ENCODE results near the gene MRPL40. TPM values are rescaled to one million over a fixed set of nuclear protein-coding genes. Genes with fewer than 3 reads are reported as not detected.

The MRPL40 gene
- total and polyA plus RNA-seq, 9 donors, result 25.6 to 40.2 (median 28.6) TPM

DNA sequence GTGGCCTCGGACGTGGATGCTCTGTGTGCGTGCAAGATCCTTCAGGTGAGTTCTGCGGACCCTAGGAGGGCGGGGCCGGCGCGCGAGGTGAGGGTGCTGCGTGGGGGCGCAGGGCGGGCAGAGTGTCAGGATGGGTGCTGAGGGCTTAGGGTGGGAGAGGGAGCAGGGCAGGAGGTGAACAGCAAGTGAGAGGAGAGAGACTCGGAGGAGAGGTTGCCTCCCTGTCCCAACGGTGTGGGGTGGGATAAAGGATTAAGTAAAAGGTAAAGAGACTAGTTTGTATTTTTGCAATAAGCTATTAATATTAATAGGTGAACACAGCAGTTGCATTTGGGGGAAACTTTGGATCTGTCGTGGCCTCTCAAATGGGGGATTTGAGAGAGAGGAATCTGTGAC is 47.8 kb downstream of the MRPL40 start:
- Histone ChIP-seq H3K4me1 (ENCODE audit: control insufficient read depth, insufficient read depth, low read length) (peaks cover 12% of the 10 kb centered on the region), H3K27ac (ENCODE audit: low read length) (no peak overlapping the region), H3K27me3 (ENCODE audit: control insufficient read depth, insufficient read depth, low read length) (no peaks in the 10 kb centered on the region), H3K4me3 (ENCODE audit: low read length) (peak overlapping the region; percentile 75), H3K36me3 (ENCODE audit: control insufficient read depth, insufficient read depth, low read length) (peaks cover 18% of the 10 kb centered on the region), H3K9me3 (replicated peaks; ENCODE audit: control insufficient read depth, low read depth, low read length) (no peaks in the 10 kb centered on the region)
- no peak for DNase-seq
- 0% methylated on average over 12 of the region's 15 CpGs for WGBS (ENCODE audit: insufficient coverage)

DNA sequence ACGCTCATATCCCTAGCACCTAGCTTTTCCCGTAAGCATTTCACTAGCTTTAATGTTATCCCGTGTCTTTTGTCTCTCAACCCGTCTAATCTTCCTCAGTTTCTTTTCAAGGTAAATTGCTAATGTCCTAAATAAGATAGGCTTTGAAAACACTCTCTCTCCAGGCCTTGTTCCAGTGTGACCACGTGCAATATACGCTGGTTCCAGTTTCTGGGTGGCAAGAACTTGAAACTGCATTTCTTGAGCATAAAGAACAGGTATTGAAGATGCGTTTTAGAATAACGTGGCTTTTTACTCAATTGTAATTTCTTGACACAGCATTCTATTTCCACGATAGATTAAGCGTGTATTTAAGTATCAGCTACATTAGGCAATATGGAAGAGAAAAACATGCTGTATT is 48.4 kb downstream of the MRPL40 start:
- no CpG with 5 or more reads among the region's 10 CpGs for WGBS (ENCODE audit: insufficient coverage)
- no peaks in the 10 kb centered on the region for H3K27me3 ChIP-seq (ENCODE audit: control insufficient read depth, insufficient read depth, low read length)
- no peak overlapping the region for H3K27ac ChIP-seq (ENCODE audit: low read length)
- DNase-seq, result no peak
- no peaks in the 10 kb centered on the region for H3K9me3 ChIP-seq (replicated peaks; ENCODE audit: control insufficient read depth, low read depth, low read length)
- H3K36me3 ChIP-seq (ENCODE audit: control insufficient read depth, insufficient read depth, low read length), result peaks cover 17% of the 10 kb centered on the region
- peaks cover 12% of the 10 kb centered on the region for H3K4me1 ChIP-seq (ENCODE audit: control insufficient read depth, insufficient read depth, low read length)
- H3K4me3 ChIP-seq (ENCODE audit: low read length), result no peak overlapping the region

DNA sequence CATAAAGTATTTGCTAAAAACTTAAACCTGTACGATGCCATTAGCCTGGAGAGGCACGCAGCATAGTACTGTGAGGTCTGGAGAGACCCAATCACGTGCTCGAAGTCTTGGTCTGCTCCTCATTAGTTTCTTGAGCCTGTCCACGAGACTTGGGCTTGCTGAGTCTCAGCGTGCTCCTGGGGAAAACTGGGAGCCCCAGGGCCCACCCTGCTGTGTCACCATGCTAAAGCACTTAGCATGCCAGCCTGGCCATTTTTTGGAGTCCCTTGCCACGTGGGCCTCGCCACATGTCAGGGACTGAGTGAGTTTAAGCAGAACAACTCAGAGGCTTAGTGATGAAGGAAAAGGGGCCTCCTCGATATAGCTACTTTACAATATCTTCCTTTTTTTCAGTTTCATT is 50.0 kb downstream of the MRPL40 start:
- 91% methylated on average over 6 of the region's 9 CpGs for WGBS (ENCODE audit: insufficient coverage)
- Histone ChIP-seq H3K9me3 (replicated peaks; ENCODE audit: control insufficient read depth, low read depth, low read length) (no peaks in the 10 kb centered on the region), H3K27ac (ENCODE audit: low read length) (no peak overlapping the region), H3K4me1 (ENCODE audit: control insufficient read depth, insufficient read depth, low read length) (peaks cover 12% of the 10 kb centered on the region), H3K36me3 (ENCODE audit: control insufficient read depth, insufficient read depth, low read length) (peaks cover 12% of the 10 kb centered on the region), H3K4me3 (ENCODE audit: low read length) (no peak overlapping the region), H3K27me3 (ENCODE audit: control insufficient read depth, insufficient read depth, low read length) (no peaks in the 10 kb centered on the region)
- no peak for DNase-seq

DNA sequence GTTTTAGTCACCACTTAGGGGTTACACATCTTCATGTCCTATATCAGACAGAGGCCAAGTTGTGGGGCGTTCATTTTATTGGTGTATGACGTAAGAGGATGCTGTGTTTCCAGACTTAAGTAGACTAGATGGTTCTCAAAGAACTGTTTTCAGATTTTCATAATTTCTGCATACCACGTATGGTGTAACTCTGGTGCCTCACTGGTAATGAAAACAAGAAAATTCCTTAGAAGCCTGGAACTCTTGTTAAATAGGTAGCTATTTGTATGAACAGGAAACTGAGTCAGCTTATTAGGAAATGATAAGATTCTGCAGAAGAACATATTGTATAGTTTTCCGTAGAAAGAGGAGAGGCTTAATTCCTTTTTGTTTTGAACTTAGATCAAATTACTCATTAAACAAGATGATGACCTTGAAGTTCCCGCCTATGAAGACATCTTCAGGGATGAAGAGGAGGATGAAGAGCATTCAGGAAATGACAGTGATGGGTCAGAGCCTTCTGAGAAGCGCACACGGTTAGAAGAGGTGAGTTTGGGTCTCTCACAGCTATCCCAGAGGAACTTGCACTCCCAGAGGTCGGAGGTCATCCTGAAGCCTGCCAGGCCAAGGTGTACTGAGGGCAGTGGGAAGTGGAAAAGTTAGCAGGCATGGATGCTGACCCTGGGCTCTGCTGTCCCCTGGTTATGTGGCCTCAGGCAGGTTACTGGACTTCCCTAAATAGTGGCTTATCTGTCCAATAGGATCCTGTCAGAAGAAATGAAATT is 51.3 kb downstream of the MRPL40 start:
- H3K4me3 ChIP-seq (ENCODE audit: low read length), result no peak overlapping the region
- H3K9me3 ChIP-seq (replicated peaks; ENCODE audit: control insufficient read depth, low read depth, low read length), result no peaks in the 10 kb centered on the region
- 100% methylated on average over 1 of the region's 8 CpGs for WGBS (ENCODE audit: insufficient coverage)
- peaks cover 18% of the 10 kb centered on the region for H3K36me3 ChIP-seq (ENCODE audit: control insufficient read depth, insufficient read depth, low read length)
- DNase-seq, result no peak
- H3K27ac ChIP-seq (ENCODE audit: low read length), result no peak overlapping the region
- H3K4me1 ChIP-seq (ENCODE audit: control insufficient read depth, insufficient read depth, low read length), result peaks cover 7% of the 10 kb centered on the region
- H3K27me3 ChIP-seq (ENCODE audit: control insufficient read depth, insufficient read depth, low read length), result no peaks in the 10 kb centered on the region

Other genes starting within 250 kb of the MRPL40 start
- gene CLTCL1, start 140.8 kb upstream of the MRPL40 start, total RNA-seq, result 22.2 TPM
- 10 to 100 TPM; 11.9 to 23.4 (median 18.1) TPM for gene CLTCL1, start 140.8 kb upstream of the MRPL40 start, polyA plus RNA-seq (ENCODE audit: insufficient read depth in 1 of 8, insufficient read length in 8 of 8, low replicate concordance in 1 of 8)
- 9.6 TPM for gene HIRA, start 812 bp upstream of the MRPL40 start, total RNA-seq
- 10 to 100 TPM; 16.6 to 23.4 (median 19.4) TPM for gene HIRA, start 812 bp upstream of the MRPL40 start, polyA plus RNA-seq (ENCODE audit: insufficient read depth in 1 of 8, insufficient read length in 8 of 8, low replicate concordance in 1 of 8)
- gene C22orf39, start 15.2 kb downstream of the MRPL40 start, total RNA-seq, result 33.2 TPM
- 10 to 100 TPM; 32.7 to 37.9 (median 34.5) TPM for gene C22orf39, start 15.2 kb downstream of the MRPL40 start, polyA plus RNA-seq (ENCODE audit: insufficient read depth in 1 of 8, insufficient read length in 8 of 8, low replicate concordance in 1 of 8)
- 27.8 TPM for gene UFD1, start 46.6 kb downstream of the MRPL40 start, total RNA-seq
- gene UFD1, start 46.6 kb downstream of the MRPL40 start, polyA plus RNA-seq (ENCODE audit: insufficient read depth in 1 of 8, insufficient read length in 8 of 8, low replicate concordance in 1 of 8), result 10 to 100 TPM; 38.1 to 58.8 (median 47.0) TPM
- gene CDC45, start 47.4 kb downstream of the MRPL40 start, total RNA-seq, result 6.1 TPM
- 10 to 100 TPM in 3 of 8 donors, 1 to 10 TPM in 5; 8.3 to 12.7 (median 9.5) TPM for gene CDC45, start 47.4 kb downstream of the MRPL40 start, polyA plus RNA-seq (ENCODE audit: insufficient read depth in 1 of 8, insufficient read length in 8 of 8, low replicate concordance in 1 of 8)
- 50.8 TPM for gene CLDN5, start 91.9 kb downstream of the MRPL40 start, total RNA-seq
- 10 to 100 TPM; 34.8 to 78.1 (median 52.1) TPM for gene CLDN5, start 91.9 kb downstream of the MRPL40 start, polyA plus RNA-seq (ENCODE audit: insufficient read depth in 1 of 8, insufficient read length in 8 of 8, low replicate concordance in 1 of 8)